Liver (tissue), 9 donors: ENCODE data around the gene BSPRY. TPM values are rescaled to one million over a fixed set of nuclear protein-coding genes. Genes with fewer than 3 reads are reported as not detected.

Experiments used
- DNase-seq: peaks from one replicate; pipeline ENCODE4 v3.0.0-alpha.2; 2017; ENCODE audit warnings: low spot score
- H3K27ac ChIP-seq, 2 donors: one replicate each; pipeline ENCODE4 v1.7.0; 2013; ENCODE audit warnings: inconsistent platforms in 2 of 2, low read length in 2 of 2, control low read depth in 1 of 2, low read depth in 1 of 2, mild to moderate bottlenecking in 1 of 2
- H3K27me3 ChIP-seq, 4 donors: one replicate each; pipeline versions ENCODE4 v1.6.1 to v1.7.0; 2013; ENCODE audit warnings: low read length in 3 of 4, inconsistent platforms in 1 of 4, mild to moderate bottlenecking in 1 of 4, moderate library complexity in 1 of 4; ENCODE audit not compliant: control insufficient read depth in 4 of 4, insufficient read depth in 4 of 4
- H3K36me3 ChIP-seq, 4 donors: one replicate each; pipeline versions ENCODE4 v1.6.1 to v1.7.0; 2013; ENCODE audit warnings: low read length in 3 of 4, mild to moderate bottlenecking in 3 of 4, low read depth in 1 of 4, moderate library complexity in 1 of 4; ENCODE audit not compliant: control insufficient read depth in 4 of 4, insufficient read depth in 3 of 4
- H3K4me1 ChIP-seq, 4 donors: one replicate each; pipeline versions ENCODE4 v1.6.1 to v1.7.0; 2013; ENCODE audit warnings: low read length in 3 of 4, mild to moderate bottlenecking in 3 of 4, moderate library complexity in 1 of 4; ENCODE audit not compliant: control insufficient read depth in 4 of 4, insufficient read depth in 4 of 4
- H3K4me3 ChIP-seq, 3 donors: one replicate each; pipeline versions ENCODE4 v1.6.1 to v1.7.0; 2013; ENCODE audit warnings: low read length in 3 of 3, control low read depth in 1 of 3, low read depth in 1 of 3, mild to moderate bottlenecking in 1 of 3
- H3K9ac ChIP-seq, 2 donors: one replicate each; pipeline ENCODE4 v1.7.0; 2013; ENCODE audit warnings: low read length in 2 of 2, mild to moderate bottlenecking in 2 of 2, moderate library complexity in 2 of 2, control low read depth in 1 of 2, low read depth in 1 of 2
- H3K9me3 ChIP-seq, 4 donors: one replicate each; pipeline versions ENCODE4 v1.6.1 to v1.7.0; 2013; ENCODE audit warnings: low read length in 3 of 4; ENCODE audit not compliant: control insufficient read depth in 4 of 4
- ATF3 ChIP-seq: IDR thresholded peaks from 2 replicates; pipeline ENCODE4 v1.6.1; 2016; ENCODE audit warnings: antibody characterized with exemption
- CTCF ChIP-seq: fragments of 150-350 bp; IDR thresholded peaks from 2 replicates; pipeline ENCODE4 v1.5.1; 2017; ENCODE audit warnings: improper control_type of control experiment, low read depth, low read length; ENCODE audit not compliant: missing input control
- EGR1 ChIP-seq, 2 donors: IDR thresholded peaks; 2 replicates each; pipeline ENCODE4 v1.6.1; 2016 to 2018; ENCODE audit warnings: antibody characterized with exemption in 2 of 2, low read depth in 2 of 2
- FOXA1 ChIP-seq: IDR thresholded peaks from 2 replicates; pipeline ENCODE4 v1.6.1; 2016; ENCODE audit warnings: antibody characterized with exemption
- FOXA2 ChIP-seq: IDR thresholded peaks from 2 replicates; pipeline ENCODE4 v1.6.1; 2016; ENCODE audit warnings: antibody characterized with exemption
- GABPA ChIP-seq, 2 donors: IDR thresholded peaks in 1 of 2; conservative IDR thresholded peaks in 1 of 2; 2 replicates each; pipeline ENCODE4 v1.6.1; 2016; ENCODE audit warnings: antibody characterized with exemption in 2 of 2, mild to moderate bottlenecking in 1 of 2, moderate library complexity in 1 of 2
- HNF4A ChIP-seq, 2 donors: conservative IDR thresholded peaks; 2 replicates each; pipeline ENCODE4 v1.6.1; 2016; ENCODE audit warnings: antibody characterized with exemption in 2 of 2, mild to moderate bottlenecking in 2 of 2
- HNF4G ChIP-seq: IDR thresholded peaks from 2 replicates; pipeline ENCODE4 v1.6.1; 2016; ENCODE audit warnings: antibody characterized with exemption
- JUND ChIP-seq, 2 donors: IDR thresholded peaks; 2 replicates each; pipeline ENCODE4 v1.6.1; 2016; ENCODE audit warnings: antibody characterized with exemption in 2 of 2
- MAX ChIP-seq: IDR thresholded peaks from 2 replicates; pipeline ENCODE4 v1.6.1; 2016; ENCODE audit warnings: antibody characterized with exemption
- NR2F2 ChIP-seq: IDR thresholded peaks from 2 replicates; pipeline ENCODE4 v1.6.1; 2016; ENCODE audit warnings: antibody characterized with exemption
- RAD21 ChIP-seq, 2 donors: IDR thresholded peaks; 2 replicates each; pipeline ENCODE4 v1.6.1; 2016; ENCODE audit warnings: antibody characterized with exemption in 2 of 2, mild to moderate bottlenecking in 2 of 2
- REST ChIP-seq: IDR thresholded peaks from 2 replicates; pipeline ENCODE4 v1.6.1; 2016; ENCODE audit warnings: antibody characterized with exemption, mild to moderate bottlenecking
- RXRA ChIP-seq, 2 donors: IDR thresholded peaks; 2 replicates each; pipeline ENCODE4 v1.6.1; 2017 to 2018; ENCODE audit warnings: antibody characterized with exemption in 2 of 2, mild to moderate bottlenecking in 1 of 2
- SP1 ChIP-seq: IDR thresholded peaks from 2 replicates; pipeline ENCODE4 v1.6.1; 2018; ENCODE audit warnings: antibody characterized with exemption, mild to moderate bottlenecking
- YY1 ChIP-seq: IDR thresholded peaks from 2 replicates; pipeline ENCODE4 v1.6.1; 2016; ENCODE audit warnings: antibody characterized with exemption, mild to moderate bottlenecking
- ZBTB33 ChIP-seq: IDR thresholded peaks from 2 replicates; pipeline ENCODE4 v1.6.1; 2016; ENCODE audit warnings: antibody characterized with exemption
- WGBS: extraction: QIAGEN DNeasy Blood & Tissue Kit; methylation state at CpG from one replicate; pipeline ENCODE4 v1.1.7; 2013; 5-methylcytosine and 5-hydroxymethylcytosine counted together
- polyA plus RNA-seq, 2 donors: library from polyadenylated mRNA; stranded (reverse) in 1 of 2; unstranded in 1 of 2; fragments of 200-250 nt in 1 of 2; fragments of >200 nt in 1 of 2; fragmentation: Nextera tagmentation in 1 of 2; extraction: Ambion mirVana in 1 of 2; gene quantifications; one replicate each; pipeline versions ENCODE4 v1.2.1 to v1.2.3, GENCODE V29; 2013 to 2015
- total RNA-seq, 2 donors: library from RNA; depleted of rRNA; stranded (reverse); fragments of >200 nt; gene quantifications; one replicate each; pipeline ENCODE4 v1.2.3, GENCODE V29; 2014
- donor health status: healthy.
- donor health status: healthy.
- donor health status: healthy.
- donor health status: healthy.
- donor health status: healthy.

The BSPRY gene
- total and polyA plus RNA-seq, 4 donors = 0.31 to 2.3 (median 0.65) TPM

- H3K9me3 ChIP-seq = no peaks in the 10 kb centered on the region
- H3K27ac ChIP-seq = peak overlapping the region; percentile 42 to 66
- no peaks in the 10 kb centered on the region for H3K36me3 ChIP-seq
- peaks cover 17 to 73% (median 61%) of the 10 kb centered on the region in 4 donors for H3K4me1 ChIP-seq
- TF ChIP-seq EGR1 (IDR thresholded peaks at IDR 0.05; ENCODE audit: low read depth in 2 of 2) = no peak
- TF ChIP-seq REST = peak; percentile 42
- no peak for TF ChIP-seq NR2F2
- no peak for TF ChIP-seq MAX
- peak in 1 of 2 donors; percentile 17 for TF ChIP-seq HNF4A (conservative IDR thresholded peaks at IDR 0.05)
- TF ChIP-seq RXRA (IDR thresholded peaks at IDR 0.05) = peak in 1 of 2 donors; percentile 8
- DNase-seq = no peak
- peak overlapping the region; percentile 43 to 49 for H3K9ac ChIP-seq
- peak overlapping the region in 2 of 3 donors; percentile 54 to 96 for H3K4me3 ChIP-seq
- 36% methylated on average over 5 of the region's 5 CpGs for WGBS
- no peaks in the 10 kb centered on the region for H3K27me3 ChIP-seq
Observed at GRCh38 chr9:113398796-113399195, 49.5 kb downstream of the BSPRY start.

GRCh38 chr9:113399646-113400200 lies 50.4 kb downstream of the BSPRY start:
- H3K36me3 ChIP-seq = no peaks in the 10 kb centered on the region
- 39% methylated on average over 3 of the region's 3 CpGs for WGBS
- peak overlapping the region; percentile 42 to 66 for H3K27ac ChIP-seq
- TF ChIP-seq YY1 = no peak
- TF ChIP-seq NR2F2 = no peak
- no peak for TF ChIP-seq REST
- no peak for TF ChIP-seq HNF4A (conservative IDR thresholded peaks at IDR 0.05)
- no peak for TF ChIP-seq RXRA (IDR thresholded peaks at IDR 0.05)
- TF ChIP-seq ZBTB33 = no peak
- TF ChIP-seq RAD21 (IDR thresholded peaks at IDR 0.05) = no peak
- TF ChIP-seq SP1 = no peak
- TF ChIP-seq JUND (IDR thresholded peaks at IDR 0.05) = no peak
- no peak for TF ChIP-seq HNF4G
- no peak for TF ChIP-seq FOXA2
- no peak for TF ChIP-seq GABPA (IDR thresholded peaks at IDR 0.05 in 1 of 2, conservative IDR thresholded peaks at IDR 0.05 in 1 of 2)
- no peak for TF ChIP-seq EGR1 (IDR thresholded peaks at IDR 0.05; ENCODE audit: low read depth in 2 of 2)
- no peak for TF ChIP-seq ATF3
- TF ChIP-seq FOXA1 = no peak
- TF ChIP-seq MAX = no peak
- no peak for TF ChIP-seq CTCF
- H3K9ac ChIP-seq = peak overlapping the region; percentile 75 to 76
- DNase-seq = no peak
- H3K4me1 ChIP-seq = peaks cover 13 to 67% (median 58%) of the 10 kb centered on the region in 4 donors
- no peaks in the 10 kb centered on the region for H3K27me3 ChIP-seq
- no peaks in the 10 kb centered on the region for H3K9me3 ChIP-seq
- H3K4me3 ChIP-seq = peak overlapping the region; percentile 93 to 96 (median 94)
